Subcutaneous abdominal adipose tissue (tissue), 5 donors: ENCODE measurements around the gene DMXL2.

ENCODE experiments used
- H3K27ac ChIP-seq: one replicate; pipeline ENCODE4 v1.7.0; 2013; ENCODE audit warnings: low read depth, mild to moderate bottlenecking, inconsistent platforms, low read length, moderate library complexity
- H3K27me3 ChIP-seq, 5 donors: one replicate each; pipeline ENCODE4 v1.7.0; 2013; ENCODE audit warnings: low read length in 5 of 5, inconsistent platforms in 1 of 5; ENCODE audit not compliant: control insufficient read depth in 5 of 5, insufficient read depth in 4 of 5
- H3K36me3 ChIP-seq, 5 donors: one replicate each; pipeline ENCODE4 v1.7.0; 2013; ENCODE audit warnings: low read length in 5 of 5; ENCODE audit not compliant: control insufficient read depth in 5 of 5, insufficient read depth in 5 of 5
- H3K4me1 ChIP-seq, 5 donors: one replicate each; pipeline ENCODE4 v1.7.0; 2013; ENCODE audit warnings: low read length in 5 of 5, mild to moderate bottlenecking in 3 of 5, moderate library complexity in 1 of 5; ENCODE audit not compliant: control insufficient read depth in 5 of 5, insufficient read depth in 5 of 5
- H3K4me3 ChIP-seq, 5 donors: one replicate each; pipeline ENCODE4 v1.7.0; 2013; ENCODE audit warnings: low read length in 5 of 5, low read depth in 1 of 5
- H3K9ac ChIP-seq, 5 donors: one replicate each; pipeline ENCODE4 v1.7.0; 2013; ENCODE audit warnings: low read length in 5 of 5, mild to moderate bottlenecking in 4 of 5, moderate library complexity in 3 of 5
- H3K9me3 ChIP-seq, 5 donors: one replicate each; pipeline ENCODE4 v1.7.0; 2013; ENCODE audit warnings: low read length in 5 of 5; ENCODE audit not compliant: control insufficient read depth in 5 of 5
- donor health status: healthy.
- donor health status: healthy.
- donor health status: healthy.
- donor health status: healthy.
- donor health status: healthy.

Gene DMXL2

GRCh38 chr15:51558876-51559275, 63.7 kb downstream of the DMXL2 start:
- H3K36me3 ChIP-seq, result peaks cover 2 to 12% (median 4%) of the 10 kb centered on the region in 5 donors
- H3K9me3 ChIP-seq, result no peaks in the 10 kb centered on the region
- no peaks in the 10 kb centered on the region for H3K4me1 ChIP-seq
- H3K9ac ChIP-seq, result no peak overlapping the region
- H3K27me3 ChIP-seq, result no peaks in the 10 kb centered on the region
- no peak overlapping the region for H3K27ac ChIP-seq
- no peak overlapping the region for H3K4me3 ChIP-seq

- no peak overlapping the region for H3K4me3 ChIP-seq
- no peaks in the 10 kb centered on the region for H3K4me1 ChIP-seq
- no peak overlapping the region for H3K9ac ChIP-seq
- H3K36me3 ChIP-seq, result peaks cover 2 to 14% (median 4%) of the 10 kb centered on the region in 5 donors
- no peak overlapping the region for H3K27ac ChIP-seq
- H3K27me3 ChIP-seq, result no peaks in the 10 kb centered on the region
- no peaks in the 10 kb centered on the region for H3K9me3 ChIP-seq
These were observed 64.2 kb downstream of the DMXL2 start for GRCh38 chr15:51558411-51558810.

GRCh38 chr15:51550841-51551240, 71.7 kb downstream of the DMXL2 start:
- Histone ChIP-seq H3K4me1 (no peaks in the 10 kb centered on the region), H3K9ac (no peak overlapping the region), H3K36me3 (peaks cover 0 to 16% (median 0%) of the 10 kb centered on the region in 5 donors), H3K27ac (no peak overlapping the region), H3K9me3 (no peaks in the 10 kb centered on the region), H3K27me3 (no peaks in the 10 kb centered on the region), H3K4me3 (no peak overlapping the region)

DNA sequence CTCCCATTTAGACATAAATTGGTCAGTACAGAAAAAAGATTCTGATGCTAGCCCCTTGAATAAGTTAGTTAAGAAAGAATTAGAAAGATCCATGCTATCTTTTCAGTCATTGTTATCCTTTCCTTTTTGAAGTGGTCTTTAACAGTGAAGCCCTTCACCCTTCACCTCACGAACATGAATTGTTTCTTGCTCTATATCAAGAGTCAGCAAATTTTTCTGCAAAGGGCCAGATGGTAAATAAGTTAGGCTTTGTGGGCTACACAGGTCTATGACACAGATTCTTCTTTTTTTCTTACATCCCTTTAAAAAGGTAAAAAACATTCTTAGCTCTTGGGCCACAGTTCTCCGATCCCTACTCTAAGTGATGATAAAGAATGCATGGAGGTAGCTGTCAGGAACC, 74.9 kb downstream of the DMXL2 start:
- no peaks in the 10 kb centered on the region for H3K27me3 ChIP-seq
- H3K9ac ChIP-seq, result no peak overlapping the region
- H3K36me3 ChIP-seq, result peaks cover 4 to 13% (median 5%) of the 10 kb centered on the region in 5 donors
- no peaks in the 10 kb centered on the region for H3K4me1 ChIP-seq
- no peak overlapping the region for H3K27ac ChIP-seq
- no peaks in the 10 kb centered on the region for H3K9me3 ChIP-seq
- no peak overlapping the region for H3K4me3 ChIP-seq

- H3K9me3 ChIP-seq, result no peaks in the 10 kb centered on the region
- H3K4me3 ChIP-seq, result no peak overlapping the region
- H3K27ac ChIP-seq, result no peak overlapping the region
- H3K4me1 ChIP-seq, result no peaks in the 10 kb centered on the region
- no peak overlapping the region for H3K9ac ChIP-seq
- H3K36me3 ChIP-seq, result peaks cover 0 to 17% (median 8%) of the 10 kb centered on the region in 5 donors
- H3K27me3 ChIP-seq, result no peaks in the 10 kb centered on the region
These were observed 85.5 kb downstream of the DMXL2 start for GRCh38 chr15:51536965-51537574.

DNA sequence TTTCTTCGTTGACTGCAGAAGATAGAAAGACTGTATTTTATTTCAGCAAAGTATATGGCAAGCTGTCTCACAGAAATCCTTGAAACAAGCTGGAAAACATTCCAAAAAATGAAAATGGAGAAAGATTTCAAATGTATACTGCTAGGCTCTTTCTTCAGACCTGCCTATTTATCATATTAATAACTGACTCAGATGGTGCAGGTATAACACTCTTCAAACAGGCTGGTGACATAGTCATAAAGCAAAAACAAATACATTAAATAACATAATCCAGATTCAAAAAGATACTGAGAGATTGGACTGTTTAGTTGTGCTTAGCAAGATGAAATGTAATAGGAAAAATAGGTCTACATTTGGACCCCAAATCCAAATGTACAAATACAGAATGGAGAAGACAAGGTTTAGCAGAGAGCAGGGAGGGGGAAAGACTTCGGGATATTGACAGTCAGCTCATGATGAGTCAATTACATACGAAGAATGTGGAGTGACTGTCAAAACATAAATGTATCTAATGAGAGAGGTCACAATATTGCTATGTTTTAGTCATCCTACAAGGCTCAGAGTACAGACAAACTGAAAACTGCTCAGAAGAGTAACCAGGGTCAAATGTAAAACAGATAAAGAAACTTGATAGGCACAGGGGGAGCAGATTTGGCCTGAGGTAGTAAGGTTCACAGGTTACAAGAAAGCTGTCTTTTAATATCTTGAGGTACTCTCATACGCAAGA, 88.7 kb downstream of the DMXL2 start:
- H3K4me3 ChIP-seq, result no peak overlapping the region

DNA sequence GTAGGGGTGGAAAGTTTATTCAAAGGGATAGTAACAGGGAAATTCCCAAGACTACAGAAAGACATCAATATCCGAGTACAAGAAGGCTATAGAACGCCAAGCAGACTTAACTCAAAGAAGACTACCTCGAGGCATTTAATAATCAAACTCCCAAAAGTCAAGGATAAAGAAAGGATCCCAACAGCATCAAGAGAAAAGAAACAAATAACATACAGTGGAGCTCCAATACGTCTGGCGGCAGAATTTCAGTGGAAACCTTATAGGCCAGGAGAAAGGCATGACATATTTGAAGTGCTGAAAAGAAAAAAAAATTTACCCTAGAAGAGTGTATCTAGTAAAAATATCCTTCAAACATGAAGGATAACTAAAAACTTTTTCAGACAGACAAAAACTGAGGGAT, 95.6 kb downstream of the DMXL2 start:
- Histone ChIP-seq H3K27me3 (no peaks in the 10 kb centered on the region), H3K27ac (no peak overlapping the region), H3K4me3 (no peak overlapping the region), H3K9me3 (peaks cover 0 to 8% (median 0%) of the 10 kb centered on the region in 5 donors), H3K9ac (no peak overlapping the region), H3K4me1 (no peaks in the 10 kb centered on the region), H3K36me3 (peaks cover 5 to 24% (median 13%) of the 10 kb centered on the region in 5 donors)

More for the DNA sequence above, 88.7 kb downstream of the DMXL2 start:
- Histone ChIP-seq H3K9me3 (peaks cover 0 to 4% (median 0%) of the 10 kb centered on the region in 5 donors), H3K36me3 (peaks cover 3 to 24% (median 12%) of the 10 kb centered on the region in 5 donors), H3K4me1 (no peaks in the 10 kb centered on the region), H3K9ac (no peak overlapping the region), H3K27ac (no peak overlapping the region), H3K27me3 (no peaks in the 10 kb centered on the region)

DNA sequence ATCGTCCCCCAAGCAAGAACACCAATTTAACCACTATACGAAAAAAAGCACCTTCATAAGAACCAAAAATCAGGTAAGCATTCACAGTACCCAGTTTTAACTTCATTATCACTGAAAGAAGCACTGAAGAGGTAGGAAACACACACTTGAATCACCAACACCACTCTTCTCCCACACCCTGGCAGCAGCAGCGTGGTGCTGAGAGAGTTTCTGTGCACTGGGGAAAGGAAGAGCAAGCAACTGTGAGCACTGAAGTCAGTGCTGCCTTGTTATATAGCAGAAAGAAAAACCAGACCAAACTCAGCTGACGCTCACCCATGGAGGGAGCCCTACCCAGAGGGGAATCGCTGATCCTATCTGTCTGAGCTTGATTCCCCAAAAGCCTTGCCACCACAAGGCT, 98.2 kb downstream of the DMXL2 start:
- Histone ChIP-seq H3K9ac (no peak overlapping the region), H3K27ac (no peak overlapping the region)

GRCh38 chr15:51516291-51516690, 106.3 kb downstream of the DMXL2 start:
- Histone ChIP-seq H3K9me3 (no peaks in the 10 kb centered on the region), H3K27me3 (no peaks in the 10 kb centered on the region), H3K4me1 (no peaks in the 10 kb centered on the region), H3K4me3 (no peak overlapping the region), H3K36me3 (peaks cover 0 to 31% (median 10%) of the 10 kb centered on the region in 5 donors), H3K27ac (no peak overlapping the region), H3K9ac (no peak overlapping the region)

More for the DNA sequence above, 98.2 kb downstream of the DMXL2 start:
- Histone ChIP-seq H3K36me3 (peaks cover 3 to 22% (median 7%) of the 10 kb centered on the region in 5 donors), H3K4me1 (no peaks in the 10 kb centered on the region), H3K9me3 (peaks cover 0 to 4% (median 0%) of the 10 kb centered on the region in 5 donors), H3K27me3 (no peaks in the 10 kb centered on the region), H3K4me3 (no peak overlapping the region)

DNA sequence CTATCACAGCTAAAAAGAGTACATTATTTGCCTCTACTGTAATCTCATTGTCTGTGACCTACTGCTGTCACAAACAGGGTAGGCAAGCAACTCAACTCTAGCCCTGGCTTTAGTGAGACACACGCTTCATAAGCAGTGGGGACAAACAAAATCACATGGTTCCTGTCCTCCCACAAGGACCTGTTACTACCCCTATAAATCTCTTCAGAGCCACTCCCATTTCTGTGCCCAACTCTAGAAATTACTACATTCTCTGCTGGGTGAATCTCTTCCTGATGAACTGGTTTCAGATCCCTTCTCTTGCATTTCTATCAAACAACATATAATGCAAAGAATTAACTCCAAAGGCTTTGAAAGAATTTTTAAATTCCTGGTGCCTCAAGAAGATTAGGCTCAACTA, 117.3 kb downstream of the DMXL2 start:
- H3K9ac ChIP-seq, result no peak overlapping the region

More for the DNA sequence above, 117.3 kb downstream of the DMXL2 start:
- Histone ChIP-seq H3K4me1 (no peaks in the 10 kb centered on the region), H3K27ac (no peak overlapping the region), H3K27me3 (no peaks in the 10 kb centered on the region), H3K4me3 (no peak overlapping the region), H3K36me3 (peaks cover 0 to 16% (median 5%) of the 10 kb centered on the region in 5 donors), H3K9me3 (no peaks in the 10 kb centered on the region)
